GM18526 (cell line): ENCODE data around the gene SLC66A3.

Experiments used
- POLR2A ChIP-seq: IDR thresholded peaks from 3 replicates; pipeline ENCODE4 v1.6.1; 2011; ENCODE audit not compliant: insufficient read length; ENCODE audit errors: extremely low read depth

Gene SLC66A3

GRCh38 chr2:11213975-11214374 lies 58.7 kb downstream of the SLC66A3 start:
- no peak for TF ChIP-seq POLR2A

GRCh38 chr2:11214770-11215169 lies 59.5 kb downstream of the SLC66A3 start:
- no peak for TF ChIP-seq POLR2A

GRCh38 chr2:11215407-11215806 lies 60.1 kb downstream of the SLC66A3 start:
- TF ChIP-seq POLR2A, result no peak

- TF ChIP-seq POLR2A, result no peak
These were observed 65.2 kb downstream of the SLC66A3 start for GRCh38 chr2:11220445-11220844.

GRCh38 chr2:11222845-11223244 lies 67.6 kb downstream of the SLC66A3 start:
- no peak for TF ChIP-seq POLR2A

- no peak for TF ChIP-seq POLR2A
These were observed 69.6 kb downstream of the SLC66A3 start for GRCh38 chr2:11224887-11225286.

GRCh38 chr2:11227595-11227994 lies 72.3 kb downstream of the SLC66A3 start:
- TF ChIP-seq POLR2A, result no peak
